Gastroesophageal sphincter (tissue), 4 donors: Measurements from ENCODE around the gene AGR3. TPM values are rescaled to one million over a fixed set of nuclear protein-coding genes. Genes with fewer than 3 reads are reported as not detected.

Experiments
- ATAC-seq: fragments of 150-250 bp; one replicate; pipeline ENCODE4 v1.9.1; 2016; ENCODE audit warnings: mild to moderate bottlenecking, moderate library complexity
- H3K27ac ChIP-seq, 4 donors: fragments of 200-600 bp; sonication (generic) in 3 of 4; 1 replicate in 3 of 4; 2 replicates in 1 of 4; pipeline ENCODE4 v1.5.1; 2016 to 2019
- H3K27me3 ChIP-seq: fragments of 200-600 bp; sonication (generic); one replicate; pipeline ENCODE4 v1.5.1; 2019
- H3K36me3 ChIP-seq, 2 donors: fragments of 200-600 bp; sonication (generic); one replicate each; pipeline ENCODE4 v1.5.1; 2019; ENCODE audit warnings: control low read depth in 1 of 2
- H3K4me1 ChIP-seq, 3 donors: fragments of 200-600 bp; sonication (generic); 1 replicate in 2 of 3; 2 replicates in 1 of 3; pipeline ENCODE4 v1.5.1; 2016 to 2019; ENCODE audit warnings: control low read depth in 2 of 3
- H3K4me3 ChIP-seq, 2 donors: fragments of 200-600 bp; sonication (generic); one replicate each; pipeline ENCODE4 v1.5.1; 2019; ENCODE audit warnings: mild to moderate bottlenecking in 1 of 2, moderate library complexity in 1 of 2
- H3K9me3 ChIP-seq, 3 donors: fragments of 200-600 bp; sonication (generic); one replicate each; pipeline ENCODE4 v1.5.1; 2017 to 2019; ENCODE audit warnings: control low read depth in 2 of 3
- EP300 ChIP-seq: sonication (generic); formaldehyde crosslinking; IDR thresholded peaks from one replicate; pipeline ENCODE4 v1.6.1; 2017; ENCODE audit warnings: antibody characterized with exemption, mild to moderate bottlenecking
- POLR2A ChIP-seq, 2 donors: fragments of 450-650 bp; IDR thresholded peaks; one replicate each; pipeline ENCODE4 v1.6.1; 2017; ENCODE audit warnings: antibody characterized with exemption in 2 of 2, mild to moderate bottlenecking in 2 of 2, moderate library complexity in 1 of 2
- POLR2AphosphoS5 ChIP-seq: sonication (generic); formaldehyde crosslinking; IDR thresholded peaks from one replicate; pipeline ENCODE4 v1.6.1; 2017; ENCODE audit warnings: antibody characterized with exemption
- WGBS, 2 donors: methylation state at CpG; one replicate each; pipeline ENCODE4 v1.1.5; 2018; ENCODE audit warnings: low coverage in 1 of 2; 5-methylcytosine and 5-hydroxymethylcytosine counted together
- total RNA-seq, 4 donors: library from RNA; depleted of rRNA; stranded (reverse); fragments of >200 nt; gene quantifications; one replicate each; pipeline ENCODE4 v1.1.0, GENCODE V29; 2016
- TF ChIP-seq, protein P1 (sequence below), 4 experiments: fragments of 200-600 bp in 2 of 4; fragments of 450-650 bp in 2 of 4; sonication (generic) in 1 of 4; IDR thresholded peaks; one replicate each; pipeline ENCODE4 v1.5.1; 2017 to 2019; ENCODE audit warnings: antibody characterized with exemption in 4 of 4, mild to moderate bottlenecking in 2 of 4, moderate library complexity in 2 of 4

Gene AGR3
- total RNA-seq, 4 donors from 2014 or later, result 5.9 TPM; not detected in 3

DNA sequence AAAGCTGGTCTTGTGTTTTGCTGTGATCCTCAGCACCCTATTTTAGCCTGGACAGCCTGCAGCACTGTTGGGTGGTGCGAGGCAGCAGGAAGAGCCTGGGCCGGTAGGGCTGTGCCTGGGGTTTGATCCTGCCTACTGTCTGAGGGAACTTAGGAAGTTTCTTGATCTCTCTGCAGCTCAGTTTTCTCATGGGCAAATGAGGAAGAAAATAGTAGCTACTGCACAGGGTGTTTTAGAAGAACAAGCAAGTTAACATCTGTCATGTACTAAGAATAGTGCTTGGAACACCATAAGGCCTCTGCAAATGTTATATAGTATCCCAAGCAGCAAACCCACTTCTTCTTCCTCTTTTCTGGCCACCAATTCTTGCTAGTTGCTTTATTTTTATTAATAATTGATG is 65.0 kb downstream of the AGR3 start:
- WGBS, 2 donors, result 60 to 75% methylated on average over 1 to 2 of the region's 2 CpGs
- TF ChIP-seq POLR2AphosphoS5 (no peak), POLR2A (IDR thresholded peaks at IDR 0.05) (no peak), EP300 (no peak)
- TF ChIP-seq, protein P1, sequence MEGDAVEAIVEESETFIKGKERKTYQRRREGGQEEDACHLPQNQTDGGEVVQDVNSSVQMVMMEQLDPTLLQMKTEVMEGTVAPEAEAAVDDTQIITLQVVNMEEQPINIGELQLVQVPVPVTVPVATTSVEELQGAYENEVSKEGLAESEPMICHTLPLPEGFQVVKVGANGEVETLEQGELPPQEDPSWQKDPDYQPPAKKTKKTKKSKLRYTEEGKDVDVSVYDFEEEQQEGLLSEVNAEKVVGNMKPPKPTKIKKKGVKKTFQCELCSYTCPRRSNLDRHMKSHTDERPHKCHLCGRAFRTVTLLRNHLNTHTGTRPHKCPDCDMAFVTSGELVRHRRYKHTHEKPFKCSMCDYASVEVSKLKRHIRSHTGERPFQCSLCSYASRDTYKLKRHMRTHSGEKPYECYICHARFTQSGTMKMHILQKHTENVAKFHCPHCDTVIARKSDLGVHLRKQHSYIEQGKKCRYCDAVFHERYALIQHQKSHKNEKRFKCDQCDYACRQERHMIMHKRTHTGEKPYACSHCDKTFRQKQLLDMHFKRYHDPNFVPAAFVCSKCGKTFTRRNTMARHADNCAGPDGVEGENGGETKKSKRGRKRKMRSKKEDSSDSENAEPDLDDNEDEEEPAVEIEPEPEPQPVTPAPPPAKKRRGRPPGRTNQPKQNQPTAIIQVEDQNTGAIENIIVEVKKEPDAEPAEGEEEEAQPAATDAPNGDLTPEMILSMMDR (IDR thresholded peaks at IDR 0.05), result no peak
- H3K4me1 ChIP-seq, result no peaks in the 10 kb centered on the region
- H3K27ac ChIP-seq, result no peak overlapping the region
- H3K9me3 ChIP-seq, result no peaks in the 10 kb centered on the region
- H3K4me3 ChIP-seq, result no peak overlapping the region
- no peaks in the 10 kb centered on the region for H3K36me3 ChIP-seq
- ATAC-seq, result peak; percentile 57
- H3K27me3 ChIP-seq, result no peaks in the 10 kb centered on the region

DNA sequence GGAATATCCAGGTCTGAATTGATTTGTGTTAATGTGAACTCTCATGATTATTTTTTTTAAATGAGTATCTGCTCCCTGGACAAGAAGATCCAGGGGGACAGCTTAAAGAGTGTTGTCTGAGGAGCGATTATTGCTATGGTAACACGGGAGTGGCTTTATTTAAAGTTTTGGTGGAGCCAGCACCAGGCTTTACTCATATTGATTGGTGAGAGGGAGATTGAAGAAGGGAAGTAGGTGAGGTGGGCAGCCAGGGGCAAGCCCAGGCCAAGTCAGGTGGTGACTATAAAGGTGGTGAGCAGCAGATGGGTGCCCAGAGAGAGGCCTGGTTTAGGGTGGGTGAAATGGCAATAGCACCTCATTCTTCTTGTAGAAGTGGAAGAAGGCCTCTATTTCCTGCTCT is 66.8 kb downstream of the AGR3 start:
- WGBS, 2 donors, result 100% methylated on average over 2 of the region's 2 CpGs
- Histone ChIP-seq H3K9me3 (no peaks in the 10 kb centered on the region), H3K4me1 (no peaks in the 10 kb centered on the region), H3K4me3 (no peak overlapping the region), H3K36me3 (no peaks in the 10 kb centered on the region), H3K27me3 (no peaks in the 10 kb centered on the region), H3K27ac (no peak overlapping the region)
- TF ChIP-seq EP300, result no peak
- TF ChIP-seq, protein P1 (IDR thresholded peaks at IDR 0.05), result no peak
- TF ChIP-seq POLR2AphosphoS5, result no peak
- TF ChIP-seq POLR2A (IDR thresholded peaks at IDR 0.05), result no peak
- no peak for ATAC-seq

DNA sequence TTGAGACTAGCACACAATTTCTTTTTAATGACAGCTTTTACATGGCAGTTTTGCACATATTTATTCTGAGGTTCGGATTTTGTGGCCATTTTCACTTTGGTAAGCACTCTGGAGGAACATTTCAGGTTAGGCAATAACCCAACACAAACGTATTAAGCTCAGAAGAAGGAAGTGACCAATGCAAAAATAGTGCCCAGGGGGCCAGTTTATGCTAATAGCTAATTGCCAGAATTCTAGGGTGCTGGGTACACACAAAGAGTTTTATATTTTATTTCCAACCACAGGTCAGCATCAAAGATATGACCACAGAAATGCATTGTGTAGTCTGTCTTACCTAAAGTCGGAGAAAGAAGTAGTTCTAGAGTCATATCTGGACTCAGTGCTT is 68.6 kb downstream of the AGR3 start:
- TF ChIP-seq POLR2AphosphoS5 (no peak), POLR2A (IDR thresholded peaks at IDR 0.05) (no peak)
- TF ChIP-seq, protein P1 (IDR thresholded peaks at IDR 0.05), result no peak
- no peaks in the 10 kb centered on the region for H3K9me3 ChIP-seq
- WGBS, 2 donors, result 63 to 70% methylated on average over 2 to 3 of the region's 3 CpGs
- no peak for ATAC-seq
- H3K4me1 ChIP-seq, result no peaks in the 10 kb centered on the region
- H3K27me3 ChIP-seq, result no peaks in the 10 kb centered on the region
- H3K36me3 ChIP-seq, result no peaks in the 10 kb centered on the region
- no peak overlapping the region for H3K27ac ChIP-seq
- no peak overlapping the region for H3K4me3 ChIP-seq

DNA sequence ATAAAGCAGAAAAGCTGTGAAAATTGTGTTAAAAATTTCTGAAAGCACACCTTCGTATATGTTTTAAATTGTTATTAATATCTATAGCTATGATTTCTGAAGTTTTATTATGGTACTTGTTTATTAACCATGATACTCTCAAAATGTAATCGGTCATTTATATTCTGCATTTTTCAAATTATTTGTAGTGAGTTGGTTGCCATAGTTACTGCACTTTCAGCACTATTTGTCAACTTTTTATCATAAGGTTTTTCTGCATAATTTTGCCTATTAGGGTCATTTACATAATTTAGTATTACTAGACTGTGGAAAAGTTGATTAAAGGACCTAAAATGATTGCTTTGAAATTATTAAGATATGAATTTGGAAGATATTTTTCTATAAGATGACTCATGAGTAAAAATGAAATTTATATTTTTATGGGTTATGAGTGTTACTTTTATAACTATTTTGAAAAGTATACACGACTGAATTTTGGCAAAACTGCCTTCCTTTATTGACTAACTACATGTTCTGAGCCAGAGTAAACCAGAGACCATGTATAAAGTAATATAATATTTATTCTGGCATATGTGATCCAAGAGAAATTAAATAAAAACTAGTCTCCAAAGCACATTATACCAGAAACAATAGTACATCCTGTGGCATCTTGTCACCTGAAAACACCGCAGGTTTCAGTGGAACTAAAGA is 69.1 kb downstream of the AGR3 start:
- ATAC-seq, result no peak
- 77 to 81% methylated on average over 3 to 4 of the region's 4 CpGs for WGBS, 2 donors
- TF ChIP-seq POLR2AphosphoS5 (no peak), POLR2A (IDR thresholded peaks at IDR 0.05) (no peak), EP300 (no peak)
- TF ChIP-seq, protein P1 (IDR thresholded peaks at IDR 0.05), result no peak
- no peak overlapping the region for H3K27ac ChIP-seq
- H3K4me3 ChIP-seq, result no peak overlapping the region
- H3K36me3 ChIP-seq, result no peaks in the 10 kb centered on the region
- H3K4me1 ChIP-seq, result no peaks in the 10 kb centered on the region
- H3K9me3 ChIP-seq, result no peaks in the 10 kb centered on the region
- H3K27me3 ChIP-seq, result no peaks in the 10 kb centered on the region

DNA sequence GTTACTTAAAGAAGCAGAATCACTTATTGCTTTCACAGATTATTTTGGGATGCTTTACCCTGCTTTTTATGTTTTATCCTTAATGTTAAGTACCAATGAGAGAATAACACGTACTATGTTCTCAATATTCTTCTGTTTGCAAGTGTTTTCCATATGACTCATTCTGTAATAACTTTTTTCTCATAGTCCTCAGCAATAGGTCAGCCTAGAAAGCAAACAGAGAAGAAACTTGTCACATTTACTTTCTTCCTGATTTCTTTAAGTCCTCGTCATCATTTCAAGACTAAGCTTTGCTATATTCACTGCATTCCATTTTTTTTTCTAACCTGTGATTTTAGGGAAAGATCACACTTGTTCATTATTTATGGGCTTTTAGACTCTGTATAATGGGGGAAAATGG is 70.2 kb downstream of the AGR3 start:
- no peak for ATAC-seq
- no peaks in the 10 kb centered on the region for H3K9me3 ChIP-seq
- H3K4me1 ChIP-seq, result no peaks in the 10 kb centered on the region
- no peaks in the 10 kb centered on the region for H3K36me3 ChIP-seq
- H3K4me3 ChIP-seq, result no peak overlapping the region
- no peaks in the 10 kb centered on the region for H3K27me3 ChIP-seq
- TF ChIP-seq POLR2A (IDR thresholded peaks at IDR 0.05) (no peak), EP300 (no peak), POLR2AphosphoS5 (no peak)
- TF ChIP-seq, protein P1 (IDR thresholded peaks at IDR 0.05), result no peak
- H3K27ac ChIP-seq, result no peak overlapping the region
- WGBS, 2 donors, result 54 to 65% methylated on average over 2 of the region's 2 CpGs
